Activated gamma-delta T cell (primary cell): ENCODE results near the gene ARID3B.

Experiments used
- DNase-seq: peaks from one replicate; lab custom pipeline; 2025; lab: John Stamatoyannopoulos, UW

ARID3B gene

GRCh38 chr15:74642348-74642733 is 101.3 kb downstream of the ARID3B start:
- no peak for DNase-seq

GRCh38 chr15:74642734-74643664 is 102.0 kb downstream of the ARID3B start:
- DNase-seq, result no peak

GRCh38 chr15:74643665-74644204 is 102.7 kb downstream of the ARID3B start:
- no peak for DNase-seq

- no peak for DNase-seq
Measured at GRCh38 chr15:74646480-74646879, 105.5 kb downstream of the ARID3B start.
